H1 (cell line): ENCODE measurements around the gene LIPC. TPM values are rescaled to one million over a fixed set of nuclear protein-coding genes. Genes with fewer than 3 reads are reported as not detected.

Source experiments
- CTCF ChIA-PET: fragments of 300-600 bp; sonication (Branson Sonifier 250); formaldehyde crosslinking; loops from one replicate; lab custom pipeline; 2021; ENCODE audit not compliant: partially characterized antibody; lab: Charles Lee
- POLR2A ChIA-PET: fragments of 300-600 bp; sonication (Branson Sonifier 250); formaldehyde crosslinking; loops from one replicate; lab custom pipeline; 2021; ENCODE audit warnings: inconsistent platforms; ENCODE audit not compliant: partially characterized antibody; lab: Charles Lee
- DNase-seq, 2 experiments: peaks; one replicate each; pipeline versions ENCODE4 v3.0.0 to v3.0.0-alpha.2; 2010 to 2022; ENCODE audit warnings: low spot score in 2 of 2, low read depth in 1 of 2, mixed read lengths in 1 of 2
- FAIRE-seq: peaks from 2 replicates; lab custom pipeline; 2011; peaks lifted over from hg19 to GRCh38; lab: Jason Lieb, UNC
- H2AFZ ChIP-seq: 2 replicates; pipeline ENCODE4 v1.8.1; 2012; ENCODE audit warnings: low read length, inconsistent platforms
- H2AK5ac ChIP-seq: 2 replicates; pipeline ENCODE4 v1.6.1; 2013; ENCODE audit warnings: low read depth, low read length
- H2BK120ac ChIP-seq: replicated peaks from 2 replicates; pipeline ENCODE3; 2013; ENCODE audit warnings: low read depth, low read length, inconsistent platforms
- H2BK12ac ChIP-seq: 2 replicates; pipeline ENCODE4 v1.6.1; 2013; ENCODE audit warnings: low read depth, low read length
- H2BK15ac ChIP-seq: 2 replicates; pipeline ENCODE4 v1.6.1; 2013; ENCODE audit warnings: low read length
- H2BK20ac ChIP-seq: 2 replicates; pipeline ENCODE4 v1.6.1; 2013; ENCODE audit warnings: low read length
- H2BK5ac ChIP-seq: 2 replicates; pipeline ENCODE4 v1.6.1; 2013; ENCODE audit warnings: low read depth, low read length
- H3K14ac ChIP-seq: 2 replicates; pipeline ENCODE4 v1.6.1; 2013; ENCODE audit warnings: inconsistent platforms; ENCODE audit not compliant: insufficient read length
- H3K18ac ChIP-seq: 2 replicates; pipeline ENCODE4 v1.6.1; 2013; ENCODE audit warnings: low read length; ENCODE audit errors: extremely low read depth
- H3K23ac ChIP-seq: 2 replicates; pipeline ENCODE4 v1.6.1; 2013; ENCODE audit warnings: inconsistent platforms; ENCODE audit not compliant: insufficient read length
- H3K23me2 ChIP-seq: 2 replicates; pipeline ENCODE4 v1.6.1; 2013; ENCODE audit warnings: low read depth, low read length
- H3K27ac ChIP-seq: 2 replicates; pipeline ENCODE4 v1.6.1; 2011; ENCODE audit warnings: low read depth, low read length, inconsistent platforms
- H3K27me3 ChIP-seq, 4 experiments: replicated peaks in 1 of 4; 1 replicate in 1 of 4; 2 replicates in 3 of 4; pipeline versions ENCODE4 v1.6.1 to v1.8.1; 2011 to 2013; ENCODE audit warnings: low read length in 3 of 4, mild to moderate bottlenecking in 3 of 4, inconsistent platforms in 2 of 4, mixed read lengths in 2 of 4, moderate library complexity in 1 of 4; ENCODE audit not compliant: control insufficient read depth in 3 of 4, insufficient read depth in 3 of 4; ENCODE audit errors: extremely low read depth in 1 of 4
- H3K36me3 ChIP-seq, 4 experiments: 2 replicates each; pipeline versions ENCODE4 v1.6.1 to v1.8.1; 2011 to 2013; ENCODE audit warnings: mild to moderate bottlenecking in 4 of 4, low read length in 3 of 4, moderate library complexity in 2 of 4, control low read depth in 1 of 4, inconsistent platforms in 1 of 4; ENCODE audit not compliant: insufficient read depth in 4 of 4, control insufficient read depth in 2 of 4
- H3K4ac ChIP-seq: replicated peaks from 2 replicates; pipeline ENCODE3; 2013; ENCODE audit warnings: low read length, low read depth, mixed read lengths, inconsistent platforms; ENCODE audit not compliant: insufficient read length
- H3K4me1 ChIP-seq, 4 experiments: replicated peaks in 1 of 4; 1 replicate in 1 of 4; 2 replicates in 3 of 4; pipeline versions ENCODE4 v1.6.1 to v1.8.1; 2011 to 2013; ENCODE audit warnings: low read length in 3 of 4, inconsistent platforms in 2 of 4, mixed read lengths in 1 of 4; ENCODE audit not compliant: insufficient read depth in 4 of 4, control insufficient read depth in 3 of 4
- H3K4me2 ChIP-seq, 2 experiments: 2 replicates each; pipeline versions ENCODE4 v1.6.1 to v1.8.1; 2011 to 2013; ENCODE audit warnings: low read depth in 2 of 2, low read length in 2 of 2, control low read depth in 1 of 2, inconsistent platforms in 1 of 2, mild to moderate bottlenecking in 1 of 2; ENCODE audit not compliant: insufficient read depth in 1 of 2
- H3K4me3 ChIP-seq, 4 experiments: fragments of 200-600, 300-600 bp in 1 of 4; sonication (generic), shearing (Covaris generic), sonication (Bioruptor Twin) in 1 of 4; 2 replicates each; pipeline versions ENCODE4 v1.5.1 to v1.8.1; 2011 to 2016; ENCODE audit warnings: low read length in 4 of 4, low read depth in 3 of 4, control low read depth in 2 of 4, inconsistent platforms in 2 of 4, mild to moderate bottlenecking in 2 of 4, mixed read lengths in 1 of 4, moderate library complexity in 1 of 4; ENCODE audit not compliant: insufficient read depth in 2 of 4; ENCODE audit errors: extremely low read depth in 1 of 4
- H3K56ac ChIP-seq: replicated peaks from 2 replicates; pipeline ENCODE3; 2013; ENCODE audit warnings: low read depth, mild to moderate bottlenecking, mixed read lengths, low read length, inconsistent platforms; ENCODE audit not compliant: insufficient read length
- H3K79me1 ChIP-seq: 2 replicates; pipeline ENCODE4 v1.6.1; 2013; ENCODE audit warnings: low read depth, low read length, control low read depth
- H3K79me2 ChIP-seq, 2 experiments: 2 replicates each; pipeline versions ENCODE4 v1.6.1 to v1.8.1; 2012 to 2013; ENCODE audit warnings: low read length in 2 of 2, mild to moderate bottlenecking in 2 of 2, inconsistent platforms in 1 of 2; ENCODE audit not compliant: insufficient read depth in 2 of 2, control insufficient read depth in 1 of 2
- H3K9ac ChIP-seq, 4 experiments: replicated peaks in 1 of 4; 1 replicate in 1 of 4; 2 replicates in 3 of 4; pipeline versions ENCODE4 v1.6.1 to v1.8.1; 2011 to 2013; ENCODE audit warnings: low read depth in 3 of 4, low read length in 3 of 4, control low read depth in 2 of 4, mild to moderate bottlenecking in 2 of 4, moderate library complexity in 2 of 4, inconsistent platforms in 1 of 4; ENCODE audit errors: extremely low read depth in 1 of 4
- H3K9me3 ChIP-seq, 2 experiments: 2 replicates each; pipeline versions ENCODE4 v1.6.1 to v1.8.1; 2012 to 2013; ENCODE audit warnings: mild to moderate bottlenecking in 2 of 2, moderate library complexity in 2 of 2, control low read depth in 1 of 2, inconsistent platforms in 1 of 2, low read depth in 1 of 2, low read length in 1 of 2, mixed read lengths in 1 of 2; ENCODE audit not compliant: insufficient read depth in 2 of 2
- H4K20me1 ChIP-seq, 2 experiments: replicated peaks in 1 of 2; 2 replicates each; pipeline versions ENCODE3 to v1.8.1; 2011 to 2013; ENCODE audit warnings: inconsistent platforms in 2 of 2, low read length in 2 of 2, mild to moderate bottlenecking in 1 of 2; ENCODE audit not compliant: insufficient read depth in 2 of 2, control insufficient read depth in 1 of 2
- H4K5ac ChIP-seq: 2 replicates; pipeline ENCODE4 v1.6.1; 2013; ENCODE audit warnings: low read length, low read depth, mixed read lengths, inconsistent platforms; ENCODE audit not compliant: insufficient read length
- H4K8ac ChIP-seq: 2 replicates; pipeline ENCODE4 v1.8.0; 2013; ENCODE audit warnings: mild to moderate bottlenecking, moderate library complexity, low read length, inconsistent platforms; ENCODE audit not compliant: insufficient read depth; ENCODE audit errors: extremely low read depth
- H4K91ac ChIP-seq: replicated peaks from 2 replicates; pipeline ENCODE3; 2013; ENCODE audit warnings: low read length, mixed read lengths, inconsistent platforms; ENCODE audit not compliant: insufficient read length
- BCL11A ChIP-seq, 2 experiments: IDR thresholded peaks; one replicate each; pipeline ENCODE4 v1.6.1; 2011; ENCODE audit warnings: low read depth in 2 of 2, low read length in 2 of 2, mild to moderate bottlenecking in 2 of 2
- CREB1 ChIP-seq: IDR thresholded peaks from 2 replicates; pipeline ENCODE4 v1.6.1; 2012; ENCODE audit warnings: inconsistent platforms
- CTBP2 ChIP-seq: IDR thresholded peaks from 2 replicates; pipeline ENCODE4 v1.7.0; 2011; ENCODE audit warnings: borderline replicate concordance, mild to moderate bottlenecking, moderate library complexity, mixed read lengths, low read length; ENCODE audit not compliant: insufficient read depth, insufficient read length
- SP1 ChIP-seq: IDR thresholded peaks from 2 replicates; pipeline ENCODE4 v1.6.1; 2011; ENCODE audit warnings: low read depth, low read length
- SRF ChIP-seq: IDR thresholded peaks from 2 replicates; pipeline ENCODE4 v1.6.1; 2011; ENCODE audit warnings: mild to moderate bottlenecking, low read depth, low read length, moderate library complexity
- TAF7 ChIP-seq: optimal IDR thresholded peaks from 2 replicates; pipeline ENCODE3; 2011; ENCODE audit warnings: low read depth, mild to moderate bottlenecking, inconsistent platforms, low read length, moderate library complexity, borderline replicate concordance
- TBP ChIP-seq: IDR thresholded peaks from 2 replicates; pipeline ENCODE4 v1.6.1; 2011; ENCODE audit warnings: low read depth, low read length, improper control_type of control experiment
- TEAD4 ChIP-seq: IDR thresholded peaks from 2 replicates; pipeline ENCODE4 v1.6.1; 2012; ENCODE audit warnings: low read depth, low read length, inconsistent platforms, mixed read lengths
- WGBS, 2 experiments: shearing (Covaris generic) in 1 of 2; methylation state at CpG; one replicate each; pipeline versions ENCODE4 v1.1.6 to v1.1.7; 2013 to 2015; ENCODE audit warnings: low lambda C conversion rate in 2 of 2, mixed read lengths in 2 of 2, inconsistent platforms in 1 of 2, low coverage in 1 of 2, missing lambda C conversion rate in 1 of 2; ENCODE audit not compliant: insufficient replicate concordance in 2 of 2, insufficient coverage in 1 of 2, insufficient read length in 1 of 2; ENCODE audit errors: extremely low coverage in 1 of 2, missing lambda C conversion rate in 1 of 2; 5-methylcytosine and 5-hydroxymethylcytosine counted together
- polyA plus RNA-seq, 7 experiments: library from polyadenylated mRNA; depleted of rRNA in 3 of 7; stranded (reverse) in 5 of 7; unstranded in 2 of 7; fragments of >200 nt in 5 of 7; fragments of 200-250 nt in 2 of 7; gene quantifications; 1 replicate in 5 of 7; 2 replicates in 1 of 7; 4 replicates in 1 of 7; pipeline versions ENCODE4 v1.2.1 to v1.2.3, GENCODE V29; 2011 to 2013; ENCODE audit warnings: missing spikeins in 2 of 7, mixed read lengths in 2 of 7
- total RNA-seq: library from RNA; stranded (reverse); fragmentation: NEBNext Ultra II Directional; extraction: Animal tissue kit (Norgen Biotek cat#: 25700); gene quantifications from 2 replicates; pipeline ENCODE4 v1.2.1, GENCODE V29; 2021

Gene LIPC
- total and polyA plus RNA-seq, 2 of the 8 experiments (the other 6 are each of a cell fraction or from before 2014, with no cell fraction given): not detected

DNA sequence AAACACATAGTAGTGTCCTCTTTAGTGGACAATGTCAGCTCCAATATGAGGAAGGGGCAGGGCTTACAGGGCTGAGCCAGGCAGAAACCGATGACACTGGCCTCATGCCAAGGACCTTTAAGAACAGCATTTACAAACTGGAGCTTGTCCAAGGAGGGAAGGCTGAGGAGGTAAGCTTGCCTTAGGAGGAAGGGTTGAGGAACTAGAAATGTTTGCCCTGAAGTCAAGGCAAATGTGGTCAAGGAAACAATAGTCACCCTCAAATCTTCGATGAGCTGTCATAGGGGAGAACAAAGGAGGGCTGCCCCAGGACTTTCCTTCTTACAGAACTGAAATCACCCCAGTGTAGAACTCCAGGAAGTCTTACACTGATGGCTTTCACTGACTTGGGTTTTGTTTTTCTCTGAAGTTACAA lies 136.4 kb downstream of the LIPC start:
- peak in 1 of 2 experiments; percentile 30 for DNase-seq
- Histone ChIP-seq H2AK5ac (no peak overlapping the region), H3K18ac (no peak overlapping the region), H3K56ac (no peak overlapping the region), H4K5ac (no peak overlapping the region), H3K27ac (no peak overlapping the region), H3K9ac (no peak overlapping the region), H2AFZ (peak overlapping the region; percentile 73; the same call in 1 of the 2 replicates), H2BK20ac (no peak overlapping the region), H3K79me1 (no peaks in the 10 kb centered on the region), H3K79me2 (no peaks in the 10 kb centered on the region), H2BK120ac (no peak overlapping the region), H3K36me3 (no peaks in the 10 kb centered on the region), H2BK12ac (no peak overlapping the region), H3K23me2 (no peaks in the 10 kb centered on the region), H4K20me1 (no peaks in the 10 kb centered on the region), H3K23ac (no peak overlapping the region), H2BK5ac (no peak overlapping the region), H4K91ac (no peak overlapping the region), H3K4me3 (no peak overlapping the region), H3K14ac (no peak overlapping the region), H3K4me1 (no peaks in the 10 kb centered on the region), H3K4me2 (no peak overlapping the region), H2BK15ac (no peak overlapping the region), H4K8ac (no peak overlapping the region), H3K9me3 (no peaks in the 10 kb centered on the region), H3K4ac (no peak overlapping the region), H3K27me3 (no peaks in the 10 kb centered on the region)
- TF ChIP-seq CREB1: no peak
- no peak for TF ChIP-seq CTBP2
- no peak for TF ChIP-seq SP1
- no peak for TF ChIP-seq TBP
- no peak for TF ChIP-seq BCL11A (IDR thresholded peaks at IDR 0.05; ENCODE audit: low read depth in 2 of 2, low read length in 2 of 2)
- TF ChIP-seq TEAD4: no peak
- no peak for TF ChIP-seq TAF7
- no peak for TF ChIP-seq SRF
- ChIA-PET CTCF (interaction anchor here (0.6 to 1.4 kb wide), 3 partner anchors 12 to 340 kb away, joined by 3 to 5 read pairs (median 3); no protein-coding TSS in a partner anchor), POLR2A (no interaction called here)
- FAIRE-seq: no peak
- 74% methylated on average over 2 of the region's 2 CpGs; no CpG with 5 or more reads in 1 of the 2 experiments for WGBS, 2 experiments
